Subcutaneous abdominal adipose tissue (tissue), 5 donors: ENCODE results near the gene C1orf159.
"Not testable (repeated sequence)": the region's sequence is repeated elsewhere in the genome, so short reads cannot be mapped to it uniquely, and the experiment has no call there.

Experiments
- H3K27ac ChIP-seq: one replicate; pipeline ENCODE4 v1.7.0; 2013; ENCODE audit warnings: low read depth, mild to moderate bottlenecking, inconsistent platforms, low read length, moderate library complexity
- H3K27me3 ChIP-seq, 5 donors: one replicate each; pipeline ENCODE4 v1.7.0; 2013; ENCODE audit warnings: low read length in 5 of 5, inconsistent platforms in 1 of 5; ENCODE audit not compliant: control insufficient read depth in 5 of 5, insufficient read depth in 4 of 5
- H3K36me3 ChIP-seq, 5 donors: one replicate each; pipeline ENCODE4 v1.7.0; 2013; ENCODE audit warnings: low read length in 5 of 5; ENCODE audit not compliant: control insufficient read depth in 5 of 5, insufficient read depth in 5 of 5
- H3K4me1 ChIP-seq, 5 donors: one replicate each; pipeline ENCODE4 v1.7.0; 2013; ENCODE audit warnings: low read length in 5 of 5, mild to moderate bottlenecking in 3 of 5, moderate library complexity in 1 of 5; ENCODE audit not compliant: control insufficient read depth in 5 of 5, insufficient read depth in 5 of 5
- H3K4me3 ChIP-seq, 5 donors: one replicate each; pipeline ENCODE4 v1.7.0; 2013; ENCODE audit warnings: low read length in 5 of 5, low read depth in 1 of 5
- H3K9ac ChIP-seq, 5 donors: one replicate each; pipeline ENCODE4 v1.7.0; 2013; ENCODE audit warnings: low read length in 5 of 5, mild to moderate bottlenecking in 4 of 5, moderate library complexity in 3 of 5
- H3K9me3 ChIP-seq, 5 donors: one replicate each; pipeline ENCODE4 v1.7.0; 2013; ENCODE audit warnings: low read length in 5 of 5; ENCODE audit not compliant: control insufficient read depth in 5 of 5
- donor health status: healthy.
- donor health status: healthy.
- donor health status: healthy.
- donor health status: healthy.
- donor health status: healthy.

C1orf159 gene

GRCh38 chr1:1082776-1083415 lies 33.0 kb downstream of the C1orf159 start:
- no peak overlapping the region for H3K27ac ChIP-seq
- H3K4me3 ChIP-seq: no peak overlapping the region
- no peaks in the 10 kb centered on the region for H3K9me3 ChIP-seq
- H3K9ac ChIP-seq: no peak overlapping the region
- peaks cover 2 to 13% (median 12%) of the 10 kb centered on the region in 5 donors for H3K4me1 ChIP-seq
- peaks cover 0 to 33% (median 0%) of the 10 kb centered on the region in 5 donors for H3K36me3 ChIP-seq
- H3K27me3 ChIP-seq: peaks cover 0 to 2% (median 0%) of the 10 kb centered on the region in 5 donors

- Histone ChIP-seq H3K27me3 (peaks cover 0 to 2% (median 0%) of the 10 kb centered on the region in 5 donors), H3K27ac (no peak overlapping the region), H3K4me1 (peaks cover 2 to 13% (median 12%) of the 10 kb centered on the region in 5 donors), H3K9me3 (no peaks in the 10 kb centered on the region), H3K9ac (no peak overlapping the region), H3K36me3 (peaks cover 0 to 33% (median 0%) of the 10 kb centered on the region in 5 donors), H3K4me3 (no peak overlapping the region)
Measured at GRCh38 chr1:1082239-1082775, 33.6 kb downstream of the C1orf159 start.

- Histone ChIP-seq H3K36me3 (peaks cover 0 to 31% (median 0%) of the 10 kb centered on the region in 5 donors), H3K4me3 (no peak overlapping the region), H3K9ac (no peak overlapping the region)
Measured at GRCh38 chr1:1081311-1082238, 34.3 kb downstream of the C1orf159 start.

GRCh38 chr1:1080951-1081310 lies 35.0 kb downstream of the C1orf159 start:
- H3K27me3 ChIP-seq: peaks cover 0 to 2% (median 0%) of the 10 kb centered on the region in 5 donors
- peaks cover 0 to 27% (median 0%) of the 10 kb centered on the region in 5 donors for H3K36me3 ChIP-seq
- H3K4me1 ChIP-seq: peaks cover 2 to 13% (median 12%) of the 10 kb centered on the region in 5 donors
- H3K4me3 ChIP-seq: no peak overlapping the region
- no peaks in the 10 kb centered on the region for H3K9me3 ChIP-seq
- H3K27ac ChIP-seq: no peak overlapping the region
- H3K9ac ChIP-seq: no peak overlapping the region

More at GRCh38 chr1:1081311-1082238, 34.3 kb downstream of the C1orf159 start:
- H3K27me3 ChIP-seq: peaks cover 0 to 2% (median 0%) of the 10 kb centered on the region in 5 donors
- H3K9me3 ChIP-seq: no peaks in the 10 kb centered on the region
- peaks cover 2 to 13% (median 12%) of the 10 kb centered on the region in 5 donors for H3K4me1 ChIP-seq
- H3K27ac ChIP-seq: no peak overlapping the region

- Histone ChIP-seq H3K4me1 (peaks cover 2 to 13% (median 12%) of the 10 kb centered on the region in 5 donors), H3K9ac (no peak overlapping the region), H3K9me3 (no peaks in the 10 kb centered on the region), H3K27ac (no peak overlapping the region), H3K36me3 (peaks cover 0 to 24% (median 0%) of the 10 kb centered on the region in 5 donors), H3K4me3 (peak overlapping the region in 4 of 5 donors; percentile 17 to 62 (median 54)), H3K27me3 (peaks cover under 1 to 4% (median 2%) of the 10 kb centered on the region in 5 donors)
Measured at GRCh38 chr1:1080122-1080757, 35.6 kb downstream of the C1orf159 start.

GRCh38 chr1:1079408-1080121 lies 36.3 kb downstream of the C1orf159 start:
- H3K27me3 ChIP-seq: peaks cover 6 to 11% (median 8%) of the 10 kb centered on the region in 5 donors
- H3K9me3 ChIP-seq: no peaks in the 10 kb centered on the region
- H3K4me3 ChIP-seq: peak overlapping the region in 4 of 5 donors; percentile 17 to 62 (median 54)
- H3K36me3 ChIP-seq: peaks cover 0 to 24% (median 0%) of the 10 kb centered on the region in 5 donors
- peak overlapping the region in 2 of 5 donors; percentile 21 to 52 for H3K9ac ChIP-seq
- H3K4me1 ChIP-seq: peaks cover 4 to 13% (median 12%) of the 10 kb centered on the region in 5 donors
- H3K27ac ChIP-seq: no peak overlapping the region

GRCh38 chr1:1077396-1077795 lies 38.5 kb downstream of the C1orf159 start:
- H3K36me3 ChIP-seq, H3K9me3 ChIP-seq, H3K9ac ChIP-seq, H3K27ac ChIP-seq, H3K4me3 ChIP-seq: not testable (repeated sequence)
- Histone ChIP-seq H3K27me3 (peaks cover 10 to 28% (median 21%) of the 10 kb centered on the region in 5 donors), H3K4me1 (peaks cover 4 to 13% (median 12%) of the 10 kb centered on the region in 5 donors)

GRCh38 chr1:1075148-1075935 lies 40.5 kb downstream of the C1orf159 start:
- Histone ChIP-seq H3K27ac (no peak overlapping the region), H3K4me3 (no peak overlapping the region), H3K9me3 (no peaks in the 10 kb centered on the region), H3K36me3 (no peaks in the 10 kb centered on the region), H3K9ac (no peak overlapping the region), H3K27me3 (peaks cover 12 to 35% (median 29%) of the 10 kb centered on the region in 5 donors), H3K4me1 (peaks cover 4 to 12% (median 11%) of the 10 kb centered on the region in 5 donors)
